Fibroblast of villous mesenchyme (primary cell): ENCODE measurements around the gene GRIN2A. TPM values are rescaled to one million over a fixed set of nuclear protein-coding genes. Genes with fewer than 3 reads are reported as not detected.
A peak's percentile ranks its signal among the peaks of the same experiment; 100 is the strongest.

Experiments
- DNase-seq: peaks from one replicate; pipeline ENCODE4 v3.0.0-alpha.2; 2010; ENCODE audit warnings: low read depth
- H3K4me3 ChIP-seq: 2 replicates; pipeline ENCODE4 v1.5.1; 2011; ENCODE audit warnings: low read depth, mild to moderate bottlenecking, low read length
- total RNA-seq: library from RNA; depleted of rRNA; stranded (reverse); fragments of >200 nt; gene quantifications from 2 replicates; pipeline ENCODE4 v1.2.3, GENCODE V29; 2012
- TF ChIP-seq, protein P1 (sequence below): IDR thresholded peaks from 2 replicates; pipeline ENCODE4 v1.5.1; 2012; ENCODE audit warnings: low read depth, mild to moderate bottlenecking, low read length; ENCODE audit not compliant: insufficient read depth

GRIN2A gene
- total RNA-seq, 1 donor: 1.3 TPM

DNA sequence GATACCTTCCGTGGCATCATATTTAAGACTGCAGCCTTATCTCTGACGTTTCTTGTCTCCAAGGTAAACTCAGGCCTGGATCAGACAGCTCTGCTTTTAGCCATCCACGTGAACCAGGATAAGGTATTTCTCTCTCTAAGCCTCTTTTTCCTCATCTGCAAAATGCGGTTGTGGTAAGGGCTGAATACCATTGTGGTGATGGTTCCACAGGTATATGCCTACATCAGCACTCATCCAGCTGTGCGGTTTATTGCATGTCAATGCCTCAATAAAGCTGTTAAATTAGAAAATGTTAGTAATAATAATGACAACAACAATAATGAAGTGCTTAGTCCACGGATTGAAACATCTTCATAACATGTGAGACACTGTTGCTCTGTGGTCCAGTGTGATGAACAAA lies 104.4 kb downstream of the GRIN2A start:
- TF ChIP-seq, protein P1, sequence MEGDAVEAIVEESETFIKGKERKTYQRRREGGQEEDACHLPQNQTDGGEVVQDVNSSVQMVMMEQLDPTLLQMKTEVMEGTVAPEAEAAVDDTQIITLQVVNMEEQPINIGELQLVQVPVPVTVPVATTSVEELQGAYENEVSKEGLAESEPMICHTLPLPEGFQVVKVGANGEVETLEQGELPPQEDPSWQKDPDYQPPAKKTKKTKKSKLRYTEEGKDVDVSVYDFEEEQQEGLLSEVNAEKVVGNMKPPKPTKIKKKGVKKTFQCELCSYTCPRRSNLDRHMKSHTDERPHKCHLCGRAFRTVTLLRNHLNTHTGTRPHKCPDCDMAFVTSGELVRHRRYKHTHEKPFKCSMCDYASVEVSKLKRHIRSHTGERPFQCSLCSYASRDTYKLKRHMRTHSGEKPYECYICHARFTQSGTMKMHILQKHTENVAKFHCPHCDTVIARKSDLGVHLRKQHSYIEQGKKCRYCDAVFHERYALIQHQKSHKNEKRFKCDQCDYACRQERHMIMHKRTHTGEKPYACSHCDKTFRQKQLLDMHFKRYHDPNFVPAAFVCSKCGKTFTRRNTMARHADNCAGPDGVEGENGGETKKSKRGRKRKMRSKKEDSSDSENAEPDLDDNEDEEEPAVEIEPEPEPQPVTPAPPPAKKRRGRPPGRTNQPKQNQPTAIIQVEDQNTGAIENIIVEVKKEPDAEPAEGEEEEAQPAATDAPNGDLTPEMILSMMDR: no peak
- no peak overlapping the region for H3K4me3 ChIP-seq
- DNase-seq: no peak

DNA sequence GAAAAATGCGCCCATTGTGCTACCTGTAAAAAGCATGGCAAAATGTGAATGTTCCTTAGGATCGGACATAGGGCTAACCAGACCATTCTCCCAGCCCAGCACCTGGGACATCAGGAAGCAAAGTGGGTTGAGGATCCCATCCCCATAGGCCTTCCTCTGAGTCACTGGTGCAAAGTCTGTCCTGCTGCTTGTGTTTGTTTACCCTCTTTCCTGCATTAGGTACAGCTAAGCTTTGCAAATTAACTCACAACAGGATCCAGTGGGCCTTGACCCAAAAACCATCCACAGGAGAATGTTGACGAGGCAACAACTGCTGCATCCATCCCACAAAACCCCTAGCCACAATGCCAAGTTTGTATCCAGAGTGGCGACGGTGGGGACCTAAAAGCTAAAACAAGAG lies 106.2 kb downstream of the GRIN2A start:
- DNase-seq: no peak
- TF ChIP-seq, protein P1: no peak
- H3K4me3 ChIP-seq: no peak overlapping the region

DNA sequence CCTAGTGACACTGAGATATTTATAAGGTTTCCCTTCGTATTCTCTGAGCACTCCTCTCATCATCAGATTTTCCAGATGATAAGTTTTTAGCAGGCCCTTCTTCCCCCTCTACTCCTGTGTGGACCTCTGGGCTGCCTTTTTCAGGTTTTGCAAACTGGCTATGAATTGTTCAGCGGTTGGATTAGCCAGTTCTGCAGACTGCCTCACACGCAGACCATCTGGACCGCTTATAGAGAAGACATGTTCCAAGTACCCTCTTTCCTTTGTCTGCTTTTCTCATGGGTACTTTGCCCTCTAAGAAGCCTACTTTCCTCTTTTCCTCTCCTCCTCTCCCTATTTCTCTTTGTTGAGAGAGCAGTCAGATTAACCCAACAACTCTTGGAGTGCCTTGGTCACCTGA lies 111.6 kb downstream of the GRIN2A start:
- TF ChIP-seq, protein P1: no peak
- no peak for DNase-seq
- no peak overlapping the region for H3K4me3 ChIP-seq

DNA sequence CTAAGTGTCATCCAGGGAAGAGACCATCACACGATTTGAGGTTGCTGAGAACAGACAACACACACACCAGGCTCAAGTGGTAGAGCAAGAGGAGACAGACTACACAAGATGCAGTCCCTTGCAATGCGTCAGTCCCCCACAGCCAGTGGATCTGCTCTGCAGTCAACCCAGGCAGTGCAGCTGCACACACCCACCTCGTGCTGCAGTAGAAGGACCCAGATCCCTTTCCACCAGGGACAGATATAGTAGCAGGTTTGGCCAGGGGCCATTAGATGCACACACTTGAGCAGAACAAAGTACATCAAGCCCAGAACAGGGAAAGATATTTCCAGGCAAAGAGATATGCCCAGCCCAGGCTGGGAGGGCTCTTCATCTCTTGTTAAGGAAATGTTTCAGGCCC lies 112.9 kb downstream of the GRIN2A start:
- TF ChIP-seq, protein P1: no peak
- no peak for DNase-seq
- H3K4me3 ChIP-seq: no peak overlapping the region

DNA sequence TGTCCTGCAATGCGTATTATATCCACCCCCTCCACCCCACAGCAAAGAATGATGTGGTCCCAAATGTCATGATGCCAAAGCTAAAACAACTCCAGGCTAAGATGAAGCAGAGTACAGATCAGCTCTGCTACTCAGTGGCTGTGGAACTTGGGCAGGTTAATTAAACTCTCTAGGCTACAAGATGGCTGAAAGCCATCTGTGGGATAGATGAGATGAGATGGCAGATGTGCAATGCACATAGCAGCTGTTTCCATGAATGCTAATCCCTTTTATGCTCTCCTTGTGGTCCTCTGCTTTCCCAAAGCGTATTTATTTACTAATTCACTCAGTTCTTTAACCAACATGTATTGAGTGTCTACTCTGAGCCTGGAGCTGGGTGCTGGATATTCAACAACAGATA lies 114.4 kb downstream of the GRIN2A start:
- DNase-seq: no peak
- no peak overlapping the region for H3K4me3 ChIP-seq
- TF ChIP-seq, protein P1: no peak

DNA sequence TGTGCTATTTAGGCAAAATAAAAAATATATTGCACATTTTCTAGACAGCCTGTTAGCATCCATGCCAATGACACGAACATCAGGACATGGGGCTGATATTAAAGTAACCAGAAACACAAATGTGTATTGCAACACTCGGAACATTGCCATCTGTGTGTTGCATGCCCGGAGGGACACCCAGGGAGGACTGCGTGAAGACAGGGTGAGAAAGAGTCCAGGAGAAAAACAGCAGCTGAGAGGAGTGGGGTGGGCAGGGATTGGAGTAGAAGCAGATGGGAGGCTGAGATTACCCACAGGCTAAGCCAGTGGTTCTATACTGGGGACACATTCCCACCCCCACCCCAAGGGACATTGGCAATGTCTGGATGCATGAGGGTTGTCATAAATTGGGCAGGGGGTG lies 114.8 kb downstream of the GRIN2A start:
- no peak overlapping the region for H3K4me3 ChIP-seq
- TF ChIP-seq, protein P1: no peak
- DNase-seq: peak; percentile 39

DNA sequence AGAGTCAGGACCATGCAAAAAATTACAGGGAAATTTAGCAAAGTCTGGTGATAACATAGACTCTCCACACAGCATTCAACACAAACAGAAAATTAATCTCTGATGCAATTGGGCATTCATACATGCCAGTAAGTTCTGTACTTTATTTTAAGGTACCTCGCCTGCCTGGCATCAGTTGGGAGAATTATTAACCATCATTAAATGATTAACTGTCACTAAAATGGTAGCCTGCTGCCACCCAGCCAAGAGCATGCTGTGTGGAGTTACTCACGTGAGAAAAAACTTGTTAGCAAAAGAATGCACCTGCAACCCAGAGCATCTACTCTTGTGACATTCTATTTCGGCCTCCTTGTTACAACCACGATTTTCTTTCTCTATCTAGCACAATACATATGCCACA lies 117.2 kb downstream of the GRIN2A start:
- TF ChIP-seq, protein P1: no peak
- no peak for DNase-seq

More for the DNA sequence above, 117.2 kb downstream of the GRIN2A start:
- H3K4me3 ChIP-seq: no peak overlapping the region
